SJCRH30 (cell line): Measurements from ENCODE around the gene PTPRE. TPM values are rescaled to one million over a fixed set of nuclear protein-coding genes. Genes with fewer than 3 reads are reported as not detected.

ENCODE experiments used
- DNase-seq, 2 experiments: peaks; one replicate each; pipeline ENCODE4 v3.0.0-alpha.2; 2015 to 2020
- H3K27ac ChIP-seq: fragments of 250-450 bp; sonication (Bioruptor Pico); 2 replicates; pipeline ENCODE4 v1.5.1; 2020; ENCODE audit warnings: mild to moderate bottlenecking, moderate library complexity
- H3K27me3 ChIP-seq: fragments of 250-450 bp; sonication (Bioruptor Pico); 2 replicates; pipeline ENCODE4 v1.5.1; 2020; ENCODE audit warnings: mild to moderate bottlenecking, moderate library complexity
- H3K36me3 ChIP-seq: fragments of 250-450 bp; sonication (Bioruptor Pico); 2 replicates; pipeline ENCODE4 v1.5.1; 2020; ENCODE audit warnings: mild to moderate bottlenecking, moderate library complexity
- H3K4me1 ChIP-seq: fragments of 250-450 bp; sonication (Bioruptor Pico); 2 replicates; pipeline ENCODE4 v1.5.1; 2020; ENCODE audit warnings: mild to moderate bottlenecking, moderate library complexity
- H3K4me3 ChIP-seq: fragments of 250-450 bp; sonication (Bioruptor Pico); 2 replicates; pipeline ENCODE4 v1.5.1; 2020; ENCODE audit warnings: mild to moderate bottlenecking, moderate library complexity
- H3K9me3 ChIP-seq: fragments of 250-450 bp; sonication (Bioruptor Pico); replicated peaks from 2 replicates; pipeline ENCODE4 v1.5.1; 2020; ENCODE audit warnings: mild to moderate bottlenecking, moderate library complexity
- total RNA-seq: library from RNA; depleted of rRNA; stranded (reverse); fragments of >200 nt; shearing (Covaris generic); gene quantifications from 2 replicates; pipeline ENCODE4 v1.2.3, GENCODE V29; 2014

The PTPRE gene
- total RNA-seq, 1 experiment from 2014 or later = 5.2 TPM

GRCh38 chr10:127992376-127992775 is 85.5 kb downstream of the PTPRE start:
- H3K27me3 ChIP-seq = peaks cover 4% of the 10 kb centered on the region; the same call in 1 of the 2 replicates

GRCh38 chr10:127993056-127993690 is 86.3 kb downstream of the PTPRE start:
- no peak for DNase-seq
- Histone ChIP-seq H3K27me3 (peaks cover 4% of the 10 kb centered on the region; the same call in 1 of the 2 replicates), H3K36me3 (no peaks in the 10 kb centered on the region), H3K4me3 (no peak overlapping the region), H3K4me1 (peaks cover 9% of the 10 kb centered on the region), H3K27ac (no peak overlapping the region), H3K9me3 (no peaks in the 10 kb centered on the region)

More at GRCh38 chr10:127992376-127992775, 85.5 kb downstream of the PTPRE start:
- H3K27ac ChIP-seq = no peak overlapping the region
- no peak for DNase-seq
- no peaks in the 10 kb centered on the region for H3K36me3 ChIP-seq
- H3K4me3 ChIP-seq = no peak overlapping the region
- H3K9me3 ChIP-seq = no peaks in the 10 kb centered on the region
- H3K4me1 ChIP-seq = peaks cover 9% of the 10 kb centered on the region

DNA sequence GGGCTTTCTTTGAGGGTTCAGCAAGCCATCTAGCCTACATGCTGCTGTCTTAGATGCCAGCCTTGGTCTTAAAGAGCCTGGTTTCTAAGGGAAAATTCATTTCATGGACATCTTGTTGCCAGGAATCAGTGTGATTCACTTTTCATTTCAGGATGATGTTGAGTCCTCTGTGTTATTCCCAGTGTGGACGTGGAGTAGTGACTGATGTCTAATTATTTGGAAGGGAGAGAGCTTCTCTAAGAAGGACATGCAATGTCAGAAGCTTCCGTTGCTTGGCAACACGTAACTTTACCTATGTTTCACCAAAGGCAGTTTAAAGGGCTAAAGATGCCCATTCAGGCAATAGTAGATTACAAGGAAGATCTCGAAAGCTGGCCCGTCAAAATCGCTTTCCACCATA is 89.0 kb downstream of the PTPRE start:
- Histone ChIP-seq H3K27ac (no peak overlapping the region), H3K4me1 (peaks cover 7% of the 10 kb centered on the region), H3K4me3 (no peak overlapping the region), H3K27me3 (peaks cover 6% of the 10 kb centered on the region; the same call in 1 of the 2 replicates), H3K36me3 (no peaks in the 10 kb centered on the region), H3K9me3 (no peaks in the 10 kb centered on the region)
- DNase-seq = no peak

- no peak for DNase-seq
- H3K4me3 ChIP-seq = no peak overlapping the region
Measured at GRCh38 chr10:127996586-127996985, 89.7 kb downstream of the PTPRE start.

DNA sequence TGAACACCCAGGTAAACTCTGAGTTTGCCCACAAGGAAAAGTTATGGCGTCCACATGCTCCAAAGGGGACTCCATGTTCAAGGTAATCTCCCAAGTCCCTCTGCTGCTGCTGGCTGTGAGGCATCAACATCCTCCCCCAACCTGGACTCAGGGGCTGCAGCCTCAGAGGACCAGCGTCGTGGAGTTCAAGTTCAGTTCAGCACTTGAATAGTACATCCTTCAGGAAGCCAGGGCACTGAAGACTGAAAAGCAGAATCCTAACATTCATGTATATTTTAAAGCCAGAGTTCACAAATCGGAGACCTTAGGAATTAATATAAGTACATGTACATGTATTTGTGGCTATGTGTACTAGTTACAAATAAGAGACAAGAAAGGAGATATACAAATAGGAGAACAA is 90.4 kb downstream of the PTPRE start:
- Histone ChIP-seq H3K27me3 (peaks cover 6% of the 10 kb centered on the region; the same call in 1 of the 2 replicates), H3K9me3 (no peaks in the 10 kb centered on the region), H3K36me3 (no peaks in the 10 kb centered on the region), H3K4me1 (no peaks in the 10 kb centered on the region), H3K27ac (no peak overlapping the region), H3K4me3 (no peak overlapping the region)
- no peak for DNase-seq

More at GRCh38 chr10:127996586-127996985, 89.7 kb downstream of the PTPRE start:
- Histone ChIP-seq H3K27ac (no peak overlapping the region), H3K36me3 (no peaks in the 10 kb centered on the region), H3K4me1 (peaks cover under 1% of the 10 kb centered on the region), H3K27me3 (peaks cover 6% of the 10 kb centered on the region; the same call in 1 of the 2 replicates), H3K9me3 (no peaks in the 10 kb centered on the region)

DNA sequence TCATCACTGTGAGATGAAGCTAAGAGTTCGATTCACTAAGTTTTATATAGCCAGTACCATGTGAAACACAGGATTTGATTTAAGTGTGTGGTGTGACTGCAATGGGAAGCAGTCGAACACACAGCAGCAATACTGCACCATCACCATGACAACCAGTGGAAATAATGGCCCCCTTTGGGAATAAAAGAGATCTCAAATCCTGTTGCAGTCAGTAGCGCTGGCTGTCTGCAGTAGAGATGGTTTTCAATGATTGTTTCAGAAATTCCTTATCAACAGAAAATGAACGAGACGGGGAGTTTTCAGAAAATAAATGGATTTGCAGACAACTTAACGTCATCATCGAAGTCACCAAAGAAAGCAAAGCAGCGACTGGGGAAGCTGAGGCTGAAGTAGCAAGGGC is 91.0 kb downstream of the PTPRE start:
- Histone ChIP-seq H3K4me3 (no peak overlapping the region), H3K36me3 (no peaks in the 10 kb centered on the region), H3K4me1 (no peaks in the 10 kb centered on the region), H3K27ac (no peak overlapping the region), H3K9me3 (no peaks in the 10 kb centered on the region), H3K27me3 (peaks cover 6% of the 10 kb centered on the region; the same call in 1 of the 2 replicates)
- DNase-seq = no peak

DNA sequence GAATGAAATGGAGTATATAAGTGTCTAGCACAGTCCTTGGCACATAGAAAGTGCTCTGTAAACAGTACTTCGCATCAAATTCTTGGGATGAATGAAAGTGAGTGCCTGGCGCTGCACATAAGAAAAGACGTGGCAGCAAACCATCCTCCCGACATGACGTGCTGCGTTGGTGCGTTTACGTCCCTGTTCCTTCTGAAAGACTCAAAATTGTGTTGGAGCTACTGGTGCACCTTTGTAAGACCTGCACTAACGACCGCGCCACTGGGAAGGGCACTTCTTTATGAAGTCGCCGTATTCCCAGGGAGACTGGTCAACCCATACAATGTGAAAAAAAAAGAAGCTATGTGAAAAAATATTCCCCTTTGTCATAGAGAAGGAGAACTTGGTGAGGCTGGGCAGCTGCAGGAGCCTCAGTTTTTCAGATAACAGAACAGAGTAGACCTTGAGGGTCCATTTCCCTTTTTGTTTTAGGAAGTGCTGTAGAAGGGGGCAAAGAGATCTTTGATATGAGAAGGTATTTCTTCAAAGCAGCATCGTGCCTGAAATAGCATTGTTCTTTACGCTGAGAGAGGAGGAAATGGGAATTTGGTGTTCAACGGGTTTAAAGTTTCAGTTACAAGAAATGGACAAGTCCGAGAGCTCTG is 91.7 kb downstream of the PTPRE start:
- H3K36me3 ChIP-seq = no peaks in the 10 kb centered on the region
- H3K4me3 ChIP-seq = no peak overlapping the region
- no peak for DNase-seq
- no peaks in the 10 kb centered on the region for H3K9me3 ChIP-seq
- H3K4me1 ChIP-seq = no peaks in the 10 kb centered on the region
- no peak overlapping the region for H3K27ac ChIP-seq
- H3K27me3 ChIP-seq = 0 out of 2 replicates have a peak, but pooled peaks cover 3% of the 10 kb centered on the region

DNA sequence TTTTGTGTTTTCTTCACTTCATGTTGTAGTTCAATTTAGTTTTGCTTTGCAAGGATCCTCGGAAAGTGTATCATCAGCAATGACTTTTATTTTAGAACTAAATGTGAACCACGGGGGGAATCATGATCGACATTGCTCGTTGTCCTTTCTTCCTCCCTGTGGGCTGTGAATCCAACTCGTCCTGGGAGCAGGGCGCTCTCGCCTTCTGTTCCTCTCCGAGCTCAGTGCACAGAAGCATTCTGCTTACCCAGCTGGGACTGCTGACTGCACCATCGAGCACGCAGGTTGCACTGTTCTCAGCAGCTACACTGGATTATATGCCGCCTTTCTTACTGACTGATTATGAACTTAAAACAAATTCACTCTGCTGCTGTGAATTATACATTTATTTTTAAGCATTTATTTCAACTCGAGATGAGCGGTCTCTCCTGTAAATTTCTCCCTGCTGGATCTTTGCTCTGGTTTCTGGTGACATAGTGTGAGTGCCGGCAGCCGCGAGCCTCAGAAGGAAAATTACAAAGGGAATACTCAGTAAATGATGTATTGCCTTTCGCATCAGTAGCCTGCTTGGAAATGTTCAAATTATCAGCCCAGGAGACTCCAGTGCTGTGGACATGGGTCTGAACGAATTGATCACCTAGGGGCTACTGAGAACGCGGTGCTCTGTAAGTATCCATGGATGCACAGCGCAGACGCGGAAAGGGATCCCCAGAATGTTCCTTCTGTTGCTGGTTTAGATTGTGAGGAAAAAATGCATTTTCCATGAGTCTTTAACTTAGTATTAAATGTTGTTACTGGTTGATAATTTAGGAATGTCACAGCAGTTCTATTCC is 92.6 kb downstream of the PTPRE start:
- no peak for DNase-seq
- Histone ChIP-seq H3K27ac (no peak overlapping the region), H3K4me3 (no peak overlapping the region), H3K9me3 (no peaks in the 10 kb centered on the region), H3K27me3 (0 out of 2 replicates have a peak, but pooled peaks cover 3% of the 10 kb centered on the region), H3K36me3 (no peaks in the 10 kb centered on the region), H3K4me1 (no peaks in the 10 kb centered on the region)

- Histone ChIP-seq H3K27ac (no peak overlapping the region), H3K36me3 (no peaks in the 10 kb centered on the region), H3K4me3 (no peak overlapping the region), H3K9me3 (no peaks in the 10 kb centered on the region), H3K4me1 (no peaks in the 10 kb centered on the region), H3K27me3 (0 out of 2 replicates have a peak, but pooled peaks cover 3% of the 10 kb centered on the region)
- no peak for DNase-seq
Measured at GRCh38 chr10:128000471-128001362, 93.8 kb downstream of the PTPRE start.

- H3K4me1 ChIP-seq = no peaks in the 10 kb centered on the region
- no peak overlapping the region for H3K27ac ChIP-seq
- DNase-seq = no peak
- H3K27me3 ChIP-seq = 0 out of 2 replicates have a peak, but pooled peaks cover 3% of the 10 kb centered on the region
- no peak overlapping the region for H3K4me3 ChIP-seq
- no peaks in the 10 kb centered on the region for H3K9me3 ChIP-seq
- H3K36me3 ChIP-seq = no peaks in the 10 kb centered on the region
Measured at GRCh38 chr10:128001363-128001745, 94.5 kb downstream of the PTPRE start.

- H3K27ac ChIP-seq = no peak overlapping the region
- H3K27me3 ChIP-seq = 0 out of 2 replicates have a peak, but pooled peaks cover 3% of the 10 kb centered on the region
- no peaks in the 10 kb centered on the region for H3K36me3 ChIP-seq
- DNase-seq = no peak
- H3K9me3 ChIP-seq = no peaks in the 10 kb centered on the region
- no peaks in the 10 kb centered on the region for H3K4me1 ChIP-seq
- no peak overlapping the region for H3K4me3 ChIP-seq
Measured at GRCh38 chr10:128001849-128002248, 94.9 kb downstream of the PTPRE start.

DNA sequence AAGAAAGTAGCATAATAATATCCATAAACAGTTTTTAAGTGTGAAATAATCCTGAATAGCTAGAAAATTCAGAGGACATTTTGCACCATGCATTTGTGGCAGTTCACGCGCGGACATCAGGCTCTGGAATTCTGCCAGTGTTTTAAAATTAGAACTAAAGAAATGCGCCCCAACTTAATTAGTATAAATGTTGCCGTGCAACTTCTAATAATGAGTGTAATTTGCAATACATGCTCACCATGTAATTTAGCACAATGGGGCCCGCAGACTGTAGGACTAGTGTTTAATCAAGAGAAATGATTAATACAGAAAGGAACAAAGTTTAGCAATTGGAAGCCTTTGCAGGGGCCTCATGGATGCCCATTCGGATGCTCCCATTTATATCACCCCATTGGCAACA is 96.6 kb downstream of the PTPRE start:
- H3K27me3 ChIP-seq = 0 out of 2 replicates have a peak, but pooled peaks cover under 1% of the 10 kb centered on the region
- DNase-seq = no peak
- H3K4me3 ChIP-seq = no peak overlapping the region
- no peaks in the 10 kb centered on the region for H3K36me3 ChIP-seq
- H3K4me1 ChIP-seq = no peaks in the 10 kb centered on the region
- no peaks in the 10 kb centered on the region for H3K9me3 ChIP-seq
- H3K27ac ChIP-seq = no peak overlapping the region

DNA sequence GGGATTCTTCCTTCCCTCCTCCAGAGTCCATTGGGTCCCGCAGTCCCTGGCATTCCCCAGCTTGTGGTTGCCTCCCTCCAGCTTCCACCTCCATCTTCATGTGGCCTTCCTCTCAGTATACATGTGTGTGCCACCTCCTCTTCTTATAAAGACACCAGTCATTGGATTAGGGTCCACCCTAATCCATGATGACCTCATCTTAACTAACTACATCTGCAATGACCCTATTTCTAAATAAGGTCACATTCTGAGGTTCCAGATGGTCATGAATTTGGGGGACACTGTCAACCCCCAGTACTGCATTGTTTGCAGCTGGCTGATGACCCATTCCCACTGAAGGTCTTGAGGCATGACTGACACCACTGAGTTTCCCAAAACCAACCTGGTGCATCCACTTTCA is 99.0 kb downstream of the PTPRE start:
- no peak overlapping the region for H3K4me3 ChIP-seq
- no peak for DNase-seq
- no peaks in the 10 kb centered on the region for H3K9me3 ChIP-seq
- no peaks in the 10 kb centered on the region for H3K36me3 ChIP-seq
- H3K27ac ChIP-seq = no peak overlapping the region
- no peaks in the 10 kb centered on the region for H3K4me1 ChIP-seq
- 0 out of 2 replicates have a peak, but pooled peaks cover 3% of the 10 kb centered on the region for H3K27me3 ChIP-seq

GRCh38 chr10:128007056-128007455 is 100.2 kb downstream of the PTPRE start:
- no peak overlapping the region for H3K4me3 ChIP-seq

More at GRCh38 chr10:128007056-128007455, 100.2 kb downstream of the PTPRE start:
- Histone ChIP-seq H3K27ac (no peak overlapping the region), H3K4me1 (no peaks in the 10 kb centered on the region), H3K9me3 (no peaks in the 10 kb centered on the region), H3K27me3 (0 out of 2 replicates have a peak, but pooled peaks cover 3% of the 10 kb centered on the region), H3K36me3 (no peaks in the 10 kb centered on the region)
- no peak for DNase-seq
